Gastrocnemius medialis (tissue), 4 donors: ENCODE data around the gene PTPRN2. TPM values are rescaled to one million over a fixed set of nuclear protein-coding genes. Genes with fewer than 3 reads are reported as not detected.
"Not testable (repeated sequence)": the region's sequence is repeated elsewhere in the genome, so short reads cannot be mapped to it uniquely, and the experiment has no call there.

Experiments used
- ATAC-seq, 2 donors: fragments of 150-250 bp; one replicate each; pipeline ENCODE4 v1.9.1; 2016
- DNase-seq, 2 donors: peaks; one replicate each; pipeline ENCODE4 v3.0.0-alpha.2; 2019
- H3K27ac ChIP-seq, 4 donors: fragments of 200-600 bp; sonication (generic); 1 replicate in 1 of 4; 2 replicates in 3 of 4; pipeline ENCODE4 v1.5.1; 2016 to 2018; ENCODE audit warnings: mild to moderate bottlenecking in 2 of 4, moderate library complexity in 1 of 4
- H3K27me3 ChIP-seq, 3 donors: fragments of 200-600 bp; sonication (generic) in 2 of 3; 1 replicate in 1 of 3; 2 replicates in 2 of 3; pipeline versions ENCODE4 v1.5.1 to v1.6.0; 2016 to 2019; ENCODE audit warnings: mild to moderate bottlenecking in 1 of 3, moderate library complexity in 1 of 3
- H3K36me3 ChIP-seq, 2 donors: fragments of 200-600 bp; sonication (generic) in 1 of 2; one replicate each; pipeline ENCODE4 v1.5.1; 2017 to 2018
- H3K4me1 ChIP-seq, 2 donors: fragments of 200-600 bp; sonication (generic) in 1 of 2; one replicate each; pipeline ENCODE4 v1.5.1; 2016 to 2017; ENCODE audit warnings: mild to moderate bottlenecking in 2 of 2
- H3K4me3 ChIP-seq, 4 donors: fragments of 200-600 bp; sonication (generic) in 3 of 4; 1 replicate in 1 of 4; 2 replicates in 3 of 4; pipeline ENCODE4 v1.5.1; 2016 to 2019; ENCODE audit warnings: mild to moderate bottlenecking in 2 of 4
- H3K9me3 ChIP-seq, 3 donors: fragments of 200-600 bp; sonication (generic) in 2 of 3; 1 replicate in 1 of 3; 2 replicates in 2 of 3; pipeline ENCODE4 v1.5.1; 2016 to 2019
- POLR2A ChIP-seq, 2 donors: fragments of 450-650 bp; IDR thresholded peaks; one replicate each; pipeline ENCODE4 v1.6.1; 2017; ENCODE audit warnings: antibody characterized with exemption in 2 of 2, mild to moderate bottlenecking in 2 of 2, moderate library complexity in 2 of 2
- in situ Hi-C, 4 donors: fragments of 200-750 bp; cut with MboI; loops; one replicate each; pipeline versions ENCODE4 v1.15.0 to v1.8.0; 2017; ENCODE audit warnings: low sequenced_read_pairs in 4 of 4
- intact Hi-C: fragments of 100-400 bp; cut with DNase I; formaldehyde crosslinking; loops from one replicate; pipeline ENCODE4 v1.15.1; 2023; ENCODE audit warnings: low total_unique reads
- total RNA-seq, 4 donors: library from RNA; depleted of rRNA; stranded (reverse); fragments of >200 nt; gene quantifications; one replicate each; pipeline versions ENCODE4 v1.1.0 to v1.2.3, GENCODE V29; 2016
- TF ChIP-seq, protein P1 (sequence below), 5 experiments: fragments of 450-650 bp in 3 of 5; fragments of 200-600 bp in 2 of 5; sonication (generic) in 2 of 5; IDR thresholded peaks in 4 of 5; conservative IDR thresholded peaks in 1 of 5; 1 replicate in 4 of 5; 2 replicates in 1 of 5; pipeline ENCODE4 v1.5.1; 2016 to 2019; ENCODE audit warnings: antibody characterized with exemption in 5 of 5, mild to moderate bottlenecking in 3 of 5, moderate library complexity in 3 of 5

PTPRN2 gene
- total RNA-seq, 4 donors from 2014 or later, result 0.66 to 0.85 (median 0.81) TPM

DNA sequence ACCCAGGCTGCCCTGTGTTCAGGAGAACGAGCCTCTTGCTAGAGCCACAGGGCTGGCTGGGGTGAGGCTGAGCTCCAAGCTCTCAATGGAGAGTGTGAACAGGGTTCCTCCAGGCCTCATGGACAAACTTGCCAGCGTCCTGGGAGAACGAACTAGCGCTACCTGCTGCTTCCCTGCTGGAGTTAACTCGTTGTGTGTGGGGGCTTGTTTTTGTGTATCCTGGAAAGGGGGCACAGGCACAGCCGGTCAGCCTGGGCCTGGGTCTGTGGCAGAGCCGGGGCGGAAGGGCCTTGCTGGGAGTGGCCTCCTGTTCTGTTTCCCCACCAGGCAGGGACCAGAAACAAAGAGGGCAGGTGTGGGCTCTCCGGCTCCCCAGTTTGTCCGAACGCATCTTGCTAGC lies 991.6 kb downstream of the PTPRN2 start:
- Histone ChIP-seq H3K27ac (no peak overlapping the region), H3K4me3 (no peak overlapping the region), H3K9me3 (no peaks in the 10 kb centered on the region), H3K27me3 (no peaks in the 10 kb centered on the region), H3K4me1 (no peaks in the 10 kb centered on the region), H3K36me3 (no peaks in the 10 kb centered on the region)
- no peak for ATAC-seq
- no peak for DNase-seq
- TF ChIP-seq POLR2A (IDR thresholded peaks at IDR 0.05), result no peak
- TF ChIP-seq, protein P1, sequence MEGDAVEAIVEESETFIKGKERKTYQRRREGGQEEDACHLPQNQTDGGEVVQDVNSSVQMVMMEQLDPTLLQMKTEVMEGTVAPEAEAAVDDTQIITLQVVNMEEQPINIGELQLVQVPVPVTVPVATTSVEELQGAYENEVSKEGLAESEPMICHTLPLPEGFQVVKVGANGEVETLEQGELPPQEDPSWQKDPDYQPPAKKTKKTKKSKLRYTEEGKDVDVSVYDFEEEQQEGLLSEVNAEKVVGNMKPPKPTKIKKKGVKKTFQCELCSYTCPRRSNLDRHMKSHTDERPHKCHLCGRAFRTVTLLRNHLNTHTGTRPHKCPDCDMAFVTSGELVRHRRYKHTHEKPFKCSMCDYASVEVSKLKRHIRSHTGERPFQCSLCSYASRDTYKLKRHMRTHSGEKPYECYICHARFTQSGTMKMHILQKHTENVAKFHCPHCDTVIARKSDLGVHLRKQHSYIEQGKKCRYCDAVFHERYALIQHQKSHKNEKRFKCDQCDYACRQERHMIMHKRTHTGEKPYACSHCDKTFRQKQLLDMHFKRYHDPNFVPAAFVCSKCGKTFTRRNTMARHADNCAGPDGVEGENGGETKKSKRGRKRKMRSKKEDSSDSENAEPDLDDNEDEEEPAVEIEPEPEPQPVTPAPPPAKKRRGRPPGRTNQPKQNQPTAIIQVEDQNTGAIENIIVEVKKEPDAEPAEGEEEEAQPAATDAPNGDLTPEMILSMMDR (IDR thresholded peaks at IDR 0.05 in 4 of 5, conservative IDR thresholded peaks at IDR 0.05 in 1 of 5), result no peak
- intact Hi-C loops, result no loop called here
- in situ Hi-C loops, result no loop called here

DNA sequence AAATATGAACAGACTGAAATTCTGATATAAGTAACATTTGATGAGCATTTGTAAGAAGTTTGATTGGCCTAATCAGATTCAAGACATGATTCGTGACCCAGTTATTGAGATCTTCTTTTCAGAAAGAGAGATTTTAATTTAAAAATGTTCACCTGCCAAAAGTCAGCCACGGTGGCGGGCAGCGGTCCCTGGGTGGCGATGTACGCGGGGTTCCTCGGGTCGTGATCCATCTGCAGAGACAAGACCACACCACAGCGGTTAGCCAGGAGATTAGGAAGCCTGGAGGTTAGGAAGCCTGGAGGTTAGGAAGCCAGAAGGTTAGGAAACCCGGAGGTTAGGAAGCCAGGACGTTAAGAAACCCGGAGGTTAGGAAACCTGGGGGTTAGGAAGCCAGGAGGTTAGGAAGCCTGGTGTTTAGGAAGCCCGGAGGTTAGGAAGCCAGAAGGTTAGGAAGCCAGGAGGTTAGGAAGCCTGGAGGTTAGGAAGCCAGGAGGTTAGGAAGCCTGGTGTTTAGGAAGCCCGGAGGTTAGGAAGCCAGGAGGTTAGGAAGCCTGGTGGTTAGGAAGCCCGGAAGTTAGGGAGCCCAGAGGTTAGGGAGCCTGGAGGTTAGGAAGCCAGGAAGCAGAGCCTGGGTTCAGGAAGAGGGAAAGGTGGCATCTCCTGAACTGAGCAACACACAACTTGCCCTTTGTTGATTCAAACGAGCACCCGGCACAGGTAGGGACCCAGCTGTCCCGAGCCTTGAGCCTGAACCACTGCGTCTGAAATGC lies 992.4 kb downstream of the PTPRN2 start:
- Histone ChIP-seq H3K4me3 (no peak overlapping the region), H3K4me1 (no peaks in the 10 kb centered on the region), H3K36me3 (no peaks in the 10 kb centered on the region), H3K9me3 (no peaks in the 10 kb centered on the region), H3K27ac (no peak overlapping the region), H3K27me3 (peaks cover 0 to 3% (median 0%) of the 10 kb centered on the region in 3 donors)
- in situ Hi-C loops, result no loop called here
- intact Hi-C loops, result no loop called here
- DNase-seq (no peak), ATAC-seq (no peak)
- TF ChIP-seq POLR2A (IDR thresholded peaks at IDR 0.05), result no peak
- TF ChIP-seq, protein P1 (IDR thresholded peaks at IDR 0.05 in 4 of 5, conservative IDR thresholded peaks at IDR 0.05 in 1 of 5), result no peak

DNA sequence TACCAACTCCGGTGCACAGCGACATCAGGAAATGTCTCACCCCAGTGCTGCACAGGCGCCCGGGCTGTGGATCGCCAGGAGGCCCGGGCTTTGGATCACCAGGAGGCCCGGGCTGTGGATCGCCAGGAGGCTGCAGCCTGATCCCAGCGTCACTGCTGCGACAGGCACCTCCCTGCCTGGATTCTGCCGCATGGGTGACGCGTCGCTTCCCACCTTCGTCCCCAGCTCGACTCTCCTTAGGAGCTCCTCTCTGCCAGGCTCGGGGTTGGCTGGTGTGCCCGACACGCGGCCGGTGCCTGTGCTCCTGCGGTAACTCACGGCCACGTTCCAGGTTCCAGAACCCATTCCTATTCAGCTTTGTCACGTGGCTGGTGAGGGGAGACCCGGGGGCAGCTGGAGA lies 993.3 kb downstream of the PTPRN2 start:
- no peak for DNase-seq
- in situ Hi-C loops, result no loop called here

DNA sequence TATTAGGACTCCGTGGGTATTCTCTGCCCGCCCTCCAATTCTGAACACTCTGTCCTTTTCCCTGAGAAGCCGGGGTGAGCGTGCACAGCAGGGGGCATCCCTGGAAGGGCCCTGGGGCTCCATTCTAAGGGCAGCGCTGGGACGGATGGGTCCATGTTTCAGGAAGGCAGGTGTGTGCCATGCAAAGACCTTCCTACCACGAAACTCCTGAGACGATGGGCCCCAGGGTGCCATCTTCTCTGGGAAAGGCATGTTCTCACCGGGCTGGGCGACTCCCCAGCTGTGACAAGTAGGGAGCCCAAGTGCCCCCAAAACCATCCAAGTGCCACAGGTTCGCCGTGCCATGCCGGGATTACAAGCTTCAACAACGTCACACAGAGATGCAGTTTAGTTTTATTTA lies 994.1 kb downstream of the PTPRN2 start:
- DNase-seq (no peak), ATAC-seq (no peak)
- Histone ChIP-seq H3K4me3 (no peak overlapping the region), H3K9me3 (no peaks in the 10 kb centered on the region), H3K27ac (no peak overlapping the region), H3K36me3 (no peaks in the 10 kb centered on the region), H3K27me3 (peaks cover 0 to 7% (median 3%) of the 10 kb centered on the region in 3 donors), H3K4me1 (no peaks in the 10 kb centered on the region)
- in situ Hi-C loops, result no loop called here
- intact Hi-C loops, result no loop called here
- TF ChIP-seq, protein P1 (IDR thresholded peaks at IDR 0.05 in 4 of 5, conservative IDR thresholded peaks at IDR 0.05 in 1 of 5), result no peak
- TF ChIP-seq POLR2A (IDR thresholded peaks at IDR 0.05), result no peak

More for the DNA sequence above, 993.3 kb downstream of the PTPRN2 start:
- no peak for TF ChIP-seq POLR2A (IDR thresholded peaks at IDR 0.05)
- TF ChIP-seq, protein P1 (IDR thresholded peaks at IDR 0.05 in 4 of 5, conservative IDR thresholded peaks at IDR 0.05 in 1 of 5), result no peak
- ATAC-seq, result no peak
- H3K9me3 ChIP-seq, result no peaks in the 10 kb centered on the region
- no peak overlapping the region for H3K4me3 ChIP-seq
- H3K4me1 ChIP-seq, result no peaks in the 10 kb centered on the region
- peaks cover 0 to 3% (median 2%) of the 10 kb centered on the region in 3 donors for H3K27me3 ChIP-seq
- intact Hi-C loops, result no loop called here
- no peak overlapping the region for H3K27ac ChIP-seq
- H3K36me3 ChIP-seq, result no peaks in the 10 kb centered on the region

DNA sequence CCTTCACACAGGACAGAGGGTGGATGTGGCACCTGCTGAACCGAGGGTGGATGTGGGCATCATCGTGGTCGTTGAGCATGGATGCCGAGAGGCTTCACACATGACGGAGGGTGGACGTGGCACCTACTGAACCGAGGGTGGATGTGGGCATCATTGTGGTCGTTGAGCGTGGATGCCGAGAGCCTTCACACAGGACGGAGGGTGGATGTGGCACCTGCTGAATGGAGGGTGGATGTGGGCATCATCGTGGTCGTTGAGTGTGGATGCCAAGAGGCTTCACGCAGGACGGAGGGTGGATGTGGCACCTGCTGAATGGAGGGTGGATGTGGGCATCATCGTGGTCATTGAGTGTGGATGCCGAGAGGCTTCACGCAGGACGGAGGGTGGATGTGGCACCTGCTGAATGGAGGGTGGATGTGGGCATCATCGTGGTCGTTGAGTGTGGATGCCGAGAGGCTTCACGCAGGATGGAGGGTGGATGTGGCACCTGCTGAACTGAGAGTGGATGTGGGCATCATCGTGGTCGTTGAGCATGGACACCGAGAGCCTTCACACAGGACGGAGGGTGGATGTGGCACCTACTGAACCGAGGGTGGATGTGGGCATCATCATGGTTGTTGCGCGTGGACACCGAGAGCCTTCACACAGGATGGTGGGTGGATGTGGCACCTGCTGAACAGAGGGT lies 994.8 kb downstream of the PTPRN2 start:
- H3K36me3 ChIP-seq, H3K27ac ChIP-seq, intact Hi-C loops, DNase-seq, H3K4me3 ChIP-seq, ATAC-seq, H3K4me1 ChIP-seq, H3K9me3 ChIP-seq, in situ Hi-C loops, H3K27me3 ChIP-seq: not testable (repeated sequence)
